Measurements from ENCODE around the gene FICD.
"Not testable (repeated sequence)": the region's sequence is repeated elsewhere in the genome, so short reads cannot be mapped to it uniquely, and the experiment has no call there.

Gene FICD

GRCh38 chr12:108548954-108549521, 34.0 kb downstream of the FICD start:
- no peak for TF ChIP-seq EZH2phosphoT487 (conservative IDR thresholded peaks at IDR 0.05; ENCODE audit: low read length)
- no peak for TF ChIP-seq CTCF (IDR thresholded peaks at IDR 0.05; ENCODE audit: insufficient read depth, low read length, poor library complexity, severe bottlenecking)
- Histone ChIP-seq H3K27ac (ENCODE audit: low read depth, low read length) (no peak overlapping the region), H3K79me2 (ENCODE audit: insufficient read depth, low read length) (peaks cover 74% of the 10 kb centered on the region), H3K4me2 (ENCODE audit: low read depth, low read length, poor library complexity, severe bottlenecking) (no peak overlapping the region), H3K9me3 (ENCODE audit: insufficient read depth, low read length) (no peaks in the 10 kb centered on the region), H3K27me3 (ENCODE audit: low read length) (no peaks in the 10 kb centered on the region), H3K36me3 (ENCODE audit: low read length) (peaks cover 24% of the 10 kb centered on the region), H3F3A (ENCODE audit: insufficient read depth) (0 out of 2 replicates have a peak, but pooled peaks cover 4% of the 10 kb centered on the region), H3K9me2 (replicated peaks; ENCODE audit: insufficient read depth, low read length) (no peaks in the 10 kb centered on the region), H3K9ac (ENCODE audit: low read length) (no peak overlapping the region), H3K4me3 (ENCODE audit: insufficient read depth, low read length, poor library complexity, severe bottlenecking) (no peak overlapping the region), H2AFZ (ENCODE audit: low read depth, low read length, severe bottlenecking) (no peak overlapping the region), H4K20me1 (ENCODE audit: low read depth, low read length) (peaks cover 13% of the 10 kb centered on the region; the same call in 1 of the 2 replicates)

- no peak overlapping the region for H3K9ac ChIP-seq (ENCODE audit: low read length)
- H3F3A ChIP-seq (ENCODE audit: insufficient read depth), result no peaks in the 10 kb centered on the region
- peaks cover 98% of the 10 kb centered on the region for H3K79me2 ChIP-seq (ENCODE audit: insufficient read depth, low read length)
- H3K9me2 ChIP-seq (replicated peaks; ENCODE audit: insufficient read depth, low read length), result no peaks in the 10 kb centered on the region
- H4K20me1 ChIP-seq (ENCODE audit: low read depth, low read length), result peaks cover 19% of the 10 kb centered on the region; the same call in 1 of the 2 replicates
- TF ChIP-seq CTCF (IDR thresholded peaks at IDR 0.05; ENCODE audit: insufficient read depth, low read length, poor library complexity, severe bottlenecking), result no peak
- no peak for TF ChIP-seq EZH2phosphoT487 (conservative IDR thresholded peaks at IDR 0.05; ENCODE audit: low read length)
- H3K27me3 ChIP-seq (ENCODE audit: low read length), result no peaks in the 10 kb centered on the region
- H3K4me2 ChIP-seq (ENCODE audit: low read depth, low read length, poor library complexity, severe bottlenecking), result peak overlapping the region; percentile 38
- H3K27ac ChIP-seq (ENCODE audit: low read depth, low read length), result no peak overlapping the region; the same call in 1 of the 2 replicates
- H2AFZ ChIP-seq (ENCODE audit: low read depth, low read length, severe bottlenecking), result no peak overlapping the region
- peak overlapping the region; percentile 12 for H3K4me3 ChIP-seq (ENCODE audit: insufficient read depth, low read length, poor library complexity, severe bottlenecking)
- H3K9me3 ChIP-seq (ENCODE audit: insufficient read depth, low read length), result no peaks in the 10 kb centered on the region
- H3K36me3 ChIP-seq (ENCODE audit: low read length), result peaks cover 27% of the 10 kb centered on the region
Measured at GRCh38 chr12:108551535-108551934, 36.5 kb downstream of the FICD start.

- Histone ChIP-seq H3K27ac (ENCODE audit: low read depth, low read length) (no peak overlapping the region), H3K4me2 (ENCODE audit: low read depth, low read length, poor library complexity, severe bottlenecking) (peak overlapping the region; percentile 38), H3K36me3 (ENCODE audit: low read length) (peaks cover 12% of the 10 kb centered on the region), H3K9me2 (replicated peaks; ENCODE audit: insufficient read depth, low read length) (no peaks in the 10 kb centered on the region), H3K79me2 (ENCODE audit: insufficient read depth, low read length) (peaks cover 98% of the 10 kb centered on the region), H3K4me3 (ENCODE audit: insufficient read depth, low read length, poor library complexity, severe bottlenecking) (no peak overlapping the region), H2AFZ (ENCODE audit: low read depth, low read length, severe bottlenecking) (no peak overlapping the region), H4K20me1 (ENCODE audit: low read depth, low read length) (peaks cover 22% of the 10 kb centered on the region; the same call in 1 of the 2 replicates), H3K27me3 (ENCODE audit: low read length) (no peaks in the 10 kb centered on the region), H3K9me3 (ENCODE audit: insufficient read depth, low read length) (no peaks in the 10 kb centered on the region), H3F3A (ENCODE audit: insufficient read depth) (no peaks in the 10 kb centered on the region), H3K9ac (ENCODE audit: low read length) (no peak overlapping the region)
- no peak for TF ChIP-seq EZH2phosphoT487 (conservative IDR thresholded peaks at IDR 0.05; ENCODE audit: low read length)
- TF ChIP-seq CTCF (IDR thresholded peaks at IDR 0.05; ENCODE audit: insufficient read depth, low read length, poor library complexity, severe bottlenecking), result no peak
Measured at GRCh38 chr12:108553799-108554198, 38.7 kb downstream of the FICD start.

- Histone ChIP-seq H3K79me2 (ENCODE audit: insufficient read depth, low read length) (peaks cover 98% of the 10 kb centered on the region), H4K20me1 (ENCODE audit: low read depth, low read length) (peaks cover 25% of the 10 kb centered on the region; the same call in 1 of the 2 replicates)
- not testable (repeated sequence) for H3K9me3 ChIP-seq (ENCODE audit: insufficient read depth, low read length); H3F3A ChIP-seq (ENCODE audit: insufficient read depth); H3K4me3 ChIP-seq (ENCODE audit: insufficient read depth, low read length, poor library complexity, severe bottlenecking); H2AFZ ChIP-seq (ENCODE audit: low read depth, low read length, severe bottlenecking); H3K27ac ChIP-seq (ENCODE audit: low read depth, low read length); H3K9me2 ChIP-seq (replicated peaks; ENCODE audit: insufficient read depth, low read length); H3K27me3 ChIP-seq (ENCODE audit: low read length); H3K36me3 ChIP-seq (ENCODE audit: low read length); H3K4me2 ChIP-seq (ENCODE audit: low read depth, low read length, poor library complexity, severe bottlenecking); H3K9ac ChIP-seq (ENCODE audit: low read length)
Measured at GRCh38 chr12:108555383-108555782, 40.3 kb downstream of the FICD start.

Measured in SU-DHL-6 (cell line).